Naive B cell (primary cell): ENCODE measurements around the gene CBY1. TPM values are rescaled to one million over a fixed set of nuclear protein-coding genes. Genes with fewer than 3 reads are reported as not detected.

ENCODE experiments used
- ATAC-seq, 2 donors: fragments of 150-1000 bp; cut with Tn5 transposase; 2 replicates each; pipeline ENCODE4 v1.10.0; 2021; ENCODE audit warnings: low read depth in 2 of 2, mild to moderate bottlenecking in 2 of 2, moderate library complexity in 2 of 2
- DNase-seq: peaks from one replicate; pipeline ENCODE4 v3.0.0; 2022
- H3K27ac Mint-ChIP-seq, 6 donors: one replicate each; pipeline ENCODE4 v1.8.0; 2020 to 2022; ENCODE audit warnings: mild to moderate bottlenecking in 6 of 6, mixed read lengths in 6 of 6, moderate library complexity in 5 of 6, inconsistent platforms in 2 of 6
- H3K27me3 Mint-ChIP-seq, 3 donors: one replicate each; pipeline ENCODE4 v1.8.0; 2021 to 2022; ENCODE audit warnings: mixed read lengths in 3 of 3, mild to moderate bottlenecking in 1 of 3
- H3K36me3 Mint-ChIP-seq, 2 donors: one replicate each; pipeline ENCODE4 v1.8.0; 2020 to 2022; ENCODE audit warnings: mixed read lengths in 2 of 2, inconsistent platforms in 1 of 2, mild to moderate bottlenecking in 1 of 2
- H3K4me1 Mint-ChIP-seq, 3 donors: one replicate each; pipeline ENCODE4 v1.8.0; 2020 to 2022; ENCODE audit warnings: mixed read lengths in 3 of 3, inconsistent platforms in 1 of 3, mild to moderate bottlenecking in 1 of 3, moderate library complexity in 1 of 3
- H3K4me3 Mint-ChIP-seq, 8 donors: one replicate each; pipeline ENCODE4 v1.8.0; 2020 to 2022; ENCODE audit warnings: mild to moderate bottlenecking in 8 of 8, mixed read lengths in 8 of 8, moderate library complexity in 8 of 8, inconsistent platforms in 2 of 8
- H3K9me3 Mint-ChIP-seq, 7 donors: one replicate each; pipeline ENCODE4 v1.8.0; 2020 to 2022; ENCODE audit warnings: mixed read lengths in 7 of 7, mild to moderate bottlenecking in 5 of 7, inconsistent platforms in 2 of 7, moderate library complexity in 1 of 7
- polyA plus RNA-seq, 6 donors: library from polyadenylated mRNA; unstranded; fragments of 300-500 nt; fragmentation: Illumina TruSeq; gene quantifications; one replicate each; pipeline ENCODE4 v1.2.3, GENCODE V29; 2021; ENCODE audit warnings: low read depth in 6 of 6

CBY1 gene
- polyA plus RNA-seq, 6 donors from 2014 or later = 2.5 to 7.7 (median 4.4) TPM

DNA sequence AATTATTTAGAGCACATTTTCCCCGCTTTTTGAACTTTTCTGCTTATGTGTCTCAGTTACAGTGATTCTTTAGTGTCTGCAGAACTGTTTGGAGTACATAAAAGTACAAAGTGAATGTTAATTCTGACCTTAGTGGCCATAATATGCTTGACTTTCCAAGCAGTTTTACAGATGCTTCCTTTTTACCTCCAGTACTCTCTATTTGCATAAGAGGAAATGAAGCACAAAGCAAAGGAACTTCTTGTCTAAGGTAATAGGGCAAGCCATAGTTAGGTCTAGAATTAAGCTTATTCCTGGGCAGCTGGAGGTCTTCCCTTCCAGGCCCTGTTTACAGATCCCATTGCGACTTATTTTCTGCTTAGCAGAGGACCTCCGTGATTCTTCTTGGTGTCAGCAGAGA lies 52.9 kb downstream of the CBY1 start:
- peaks cover 8 to 18% of the 10 kb centered on the region in 2 donors for H3K36me3 Mint-ChIP-seq
- ATAC-seq = peak; percentile 6 to 14
- no peaks in the 10 kb centered on the region for H3K9me3 Mint-ChIP-seq
- H3K4me1 Mint-ChIP-seq = peaks cover 76 to 82% (median 80%) of the 10 kb centered on the region in 3 donors
- peak overlapping the region in 5 of 6 donors; percentile 91 to 95 (median 94) for H3K27ac Mint-ChIP-seq
- no peaks in the 10 kb centered on the region for H3K27me3 Mint-ChIP-seq
- peak; percentile 59 for DNase-seq
- peak overlapping the region; percentile 62 to 95 (median 76) for H3K4me3 Mint-ChIP-seq

DNA sequence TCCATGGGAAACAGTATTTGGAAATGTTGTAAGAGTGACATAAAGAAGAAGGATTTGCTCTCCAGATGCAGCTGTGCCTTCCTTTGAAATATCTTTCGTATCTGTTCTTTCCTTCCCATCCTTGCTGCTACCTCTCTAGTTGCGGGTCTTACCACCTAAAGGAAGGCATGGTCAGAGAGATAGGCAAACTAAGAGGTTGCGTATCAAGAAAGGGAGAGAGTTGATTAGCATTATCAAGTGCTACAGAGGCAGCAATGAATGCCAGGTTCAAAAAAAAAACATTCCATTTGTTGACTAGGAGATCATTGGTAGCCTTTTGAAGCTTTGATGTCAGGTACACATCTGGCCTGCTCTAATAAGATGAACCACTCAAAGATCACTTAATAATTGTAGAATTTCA lies 53.9 kb downstream of the CBY1 start:
- peaks cover 80 to 86% (median 84%) of the 10 kb centered on the region in 3 donors for H3K4me1 Mint-ChIP-seq
- DNase-seq = no peak
- no peaks in the 10 kb centered on the region for H3K27me3 Mint-ChIP-seq
- H3K4me3 Mint-ChIP-seq = no peak overlapping the region
- peak overlapping the region in 5 of 6 donors; percentile 68 to 95 (median 88) for H3K27ac Mint-ChIP-seq
- no peak for ATAC-seq
- H3K36me3 Mint-ChIP-seq = peaks cover 8 to 18% of the 10 kb centered on the region in 2 donors
- H3K9me3 Mint-ChIP-seq = no peaks in the 10 kb centered on the region

DNA sequence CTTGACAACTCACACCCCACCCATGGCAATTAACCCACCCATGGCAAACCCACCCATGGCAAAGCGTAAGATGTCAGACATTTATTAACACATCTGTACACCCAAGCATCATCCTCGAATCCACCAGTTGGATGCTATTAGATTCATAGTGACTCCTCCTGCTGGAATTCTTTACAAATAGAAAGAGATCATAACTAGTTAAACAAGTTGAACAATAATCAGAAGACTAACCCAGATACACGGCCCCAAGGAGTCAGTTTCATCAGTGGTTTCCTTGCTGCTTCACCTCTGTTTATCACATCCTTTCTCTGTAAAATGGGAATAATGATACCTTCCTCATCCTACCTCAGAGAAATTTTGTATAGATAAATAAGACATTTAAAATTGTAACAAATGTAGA lies 54.4 kb downstream of the CBY1 start:
- H3K4me3 Mint-ChIP-seq = peak overlapping the region in 1 of 8 donors; percentile 2

DNA sequence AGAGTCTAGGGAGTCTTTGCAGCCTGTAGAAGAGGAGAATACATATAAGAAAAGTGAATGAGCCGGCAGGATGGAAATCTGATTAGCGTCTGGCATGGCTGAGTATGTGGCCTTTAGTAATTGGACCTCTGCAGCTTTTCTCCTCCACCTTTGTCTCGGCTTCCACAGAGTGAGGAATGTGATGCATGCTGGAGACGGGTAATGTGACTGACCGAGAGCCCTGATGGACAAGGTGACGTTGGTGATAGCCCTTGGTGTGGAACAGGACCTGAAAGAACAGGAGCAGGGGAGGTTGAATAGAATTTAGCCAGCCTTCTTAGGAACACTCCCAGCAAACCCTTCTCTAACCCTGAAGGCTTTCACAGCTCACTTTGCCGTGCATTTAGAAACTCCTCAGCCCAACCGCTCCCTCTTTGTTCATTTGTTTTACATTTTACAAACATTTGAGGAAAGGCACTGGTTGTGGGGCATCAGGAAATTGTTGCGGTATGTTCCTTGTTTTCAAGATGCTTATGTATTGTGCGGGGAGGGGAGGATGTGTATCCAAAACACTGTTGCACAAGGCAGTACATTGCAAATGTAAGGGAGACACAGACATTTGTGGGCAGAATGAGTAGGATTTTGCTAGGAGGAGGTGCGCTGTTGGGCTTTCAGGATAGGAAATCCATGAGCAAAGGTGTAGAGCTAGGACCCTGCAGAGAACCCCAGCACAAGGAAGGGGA lies 56.2 kb downstream of the CBY1 start:
- no peak for DNase-seq
- peak overlapping the region in 3 of 6 donors; percentile 12 to 77 (median 70) for H3K27ac Mint-ChIP-seq
- H3K4me1 Mint-ChIP-seq = peaks cover 76 to 80% (median 76%) of the 10 kb centered on the region in 3 donors
- H3K4me3 Mint-ChIP-seq = peak overlapping the region in 3 of 8 donors; percentile 7 to 23 (median 21)
- H3K27me3 Mint-ChIP-seq = no peaks in the 10 kb centered on the region
- H3K9me3 Mint-ChIP-seq = no peaks in the 10 kb centered on the region
- ATAC-seq = no peak
- H3K36me3 Mint-ChIP-seq = peaks cover 8 to 31% of the 10 kb centered on the region in 2 donors

More for the DNA sequence above, 54.4 kb downstream of the CBY1 start:
- Mint-ChIP-seq H3K4me1 (peaks cover 81 to 89% (median 86%) of the 10 kb centered on the region in 3 donors), H3K9me3 (no peaks in the 10 kb centered on the region), H3K27me3 (no peaks in the 10 kb centered on the region), H3K27ac (peak overlapping the region; percentile 47 to 95 (median 82)), H3K36me3 (peaks cover 8 to 18% of the 10 kb centered on the region in 2 donors)
- DNase-seq (no peak), ATAC-seq (no peak)

DNA sequence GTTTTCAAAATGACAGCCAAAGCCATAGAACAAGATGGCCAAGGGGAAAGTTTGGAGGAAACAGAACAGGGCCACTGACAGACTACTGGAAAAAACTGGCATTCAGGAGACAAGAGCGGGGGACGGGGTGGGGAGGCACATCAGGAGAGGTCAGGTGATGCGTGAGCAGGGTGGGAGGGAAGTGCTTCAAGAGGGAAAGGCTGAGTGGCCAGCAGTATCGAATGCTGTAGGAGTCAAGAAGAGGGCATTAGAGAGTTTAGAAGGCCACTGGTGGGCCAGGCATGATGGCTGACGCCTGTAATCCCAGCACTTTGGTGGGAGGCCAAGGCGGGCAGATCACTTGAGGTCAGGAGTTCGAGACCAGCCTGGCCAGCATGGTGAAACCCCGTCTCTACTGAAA lies 57.5 kb downstream of the CBY1 start:
- Mint-ChIP-seq H3K27me3 (no peaks in the 10 kb centered on the region), H3K36me3 (peaks cover 8 to 31% of the 10 kb centered on the region in 2 donors), H3K4me3 (peak overlapping the region in 1 of 8 donors; percentile 45), H3K27ac (peak overlapping the region in 4 of 6 donors; percentile 29 to 70 (median 44)), H3K4me1 (peaks cover 63 to 67% (median 63%) of the 10 kb centered on the region in 3 donors), H3K9me3 (no peaks in the 10 kb centered on the region)
- DNase-seq (no peak), ATAC-seq (no peak)

DNA sequence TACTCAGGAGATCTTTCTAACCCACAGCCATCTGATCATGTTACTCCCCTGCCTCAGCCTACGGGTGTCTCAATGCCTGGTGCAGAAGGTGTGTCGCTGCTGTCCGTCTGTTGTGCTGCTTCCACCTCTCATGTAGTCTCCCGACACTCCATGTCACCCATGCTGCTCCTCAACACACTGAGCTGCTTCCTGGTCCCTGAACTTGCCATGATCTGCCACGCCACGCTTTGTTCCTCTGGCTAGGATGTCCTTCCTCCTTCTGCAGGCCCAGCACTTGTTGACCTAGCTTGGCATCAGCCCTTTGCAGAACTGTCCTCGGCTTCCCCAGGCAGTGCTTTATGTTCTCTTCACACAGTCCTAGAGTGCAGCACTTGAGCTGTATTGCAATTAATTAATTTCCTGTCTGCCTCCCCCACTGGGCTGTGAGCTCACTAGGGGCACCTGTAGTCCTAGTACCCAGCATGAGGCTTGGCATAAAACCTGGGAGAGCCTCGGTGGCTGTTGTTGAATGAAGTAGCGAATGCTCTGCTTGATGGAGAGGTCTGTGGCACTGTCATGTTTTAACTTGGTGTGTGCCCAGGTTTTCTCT lies 58.8 kb downstream of the CBY1 start:
- no peak for DNase-seq
- no peaks in the 10 kb centered on the region for H3K27me3 Mint-ChIP-seq
- ATAC-seq = no peak
- H3K27ac Mint-ChIP-seq = peak overlapping the region in 3 of 6 donors; percentile 24 to 58 (median 25)
- peak overlapping the region in 3 of 8 donors; percentile 17 to 50 (median 19) for H3K4me3 Mint-ChIP-seq
- H3K4me1 Mint-ChIP-seq = peaks cover 49 to 55% (median 50%) of the 10 kb centered on the region in 3 donors
- peaks cover 8 to 31% of the 10 kb centered on the region in 2 donors for H3K36me3 Mint-ChIP-seq
- H3K9me3 Mint-ChIP-seq = no peaks in the 10 kb centered on the region

DNA sequence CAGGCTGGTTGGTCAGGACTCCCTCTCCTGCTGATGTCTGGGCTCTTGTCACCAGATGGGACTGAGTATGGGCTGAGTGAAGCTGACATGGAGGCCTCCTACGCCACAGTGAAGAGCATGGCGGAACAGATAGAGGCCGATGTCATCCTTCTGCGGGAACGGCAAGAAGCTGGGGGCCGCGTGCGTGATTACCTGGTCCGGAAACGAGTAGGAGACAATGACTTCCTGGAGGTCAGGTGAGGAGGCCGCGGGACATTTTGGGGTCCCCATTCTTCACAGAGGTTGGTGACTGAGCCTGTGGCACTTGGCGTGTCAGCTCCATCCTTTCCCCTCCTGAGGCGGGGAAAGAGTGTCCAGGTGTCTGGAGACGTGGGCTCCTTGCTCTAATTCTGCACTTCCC lies 59.4 kb downstream of the CBY1 start:
- Mint-ChIP-seq H3K27me3 (no peaks in the 10 kb centered on the region), H3K9me3 (no peaks in the 10 kb centered on the region), H3K36me3 (peaks cover 5 to 27% of the 10 kb centered on the region in 2 donors), H3K4me1 (peaks cover 44 to 51% (median 44%) of the 10 kb centered on the region in 3 donors), H3K4me3 (no peak overlapping the region), H3K27ac (peak overlapping the region in 2 of 6 donors; percentile 24 to 57)
- no peak for DNase-seq
- no peak for ATAC-seq

DNA sequence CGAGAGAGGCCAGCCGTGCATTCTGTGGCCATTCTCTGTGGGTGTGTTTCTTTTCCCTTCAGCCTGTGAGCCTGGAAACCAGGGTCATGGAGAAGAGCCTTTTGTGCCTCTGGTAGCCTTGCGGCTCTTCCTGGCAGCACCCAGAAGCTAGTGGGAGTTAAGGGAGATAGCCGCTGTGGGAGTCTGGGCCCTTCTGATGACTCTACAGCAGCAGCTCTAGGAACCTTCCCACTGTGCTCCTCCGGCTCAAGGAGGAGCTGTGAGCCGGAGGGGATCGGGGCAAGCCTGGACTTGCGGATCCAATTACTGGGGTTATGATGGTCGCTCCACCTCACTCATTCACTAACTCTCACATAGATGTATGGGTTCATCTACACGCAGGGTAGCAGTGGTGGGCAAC lies 59.8 kb downstream of the CBY1 start:
- peak overlapping the region in 3 of 6 donors; percentile 47 to 81 (median 78) for H3K27ac Mint-ChIP-seq
- DNase-seq = no peak
- peaks cover 39 to 47% (median 40%) of the 10 kb centered on the region in 3 donors for H3K4me1 Mint-ChIP-seq
- peaks cover 1 to 24% of the 10 kb centered on the region in 2 donors for H3K36me3 Mint-ChIP-seq
- ATAC-seq = no peak
- H3K9me3 Mint-ChIP-seq = no peaks in the 10 kb centered on the region
- no peaks in the 10 kb centered on the region for H3K27me3 Mint-ChIP-seq
- H3K4me3 Mint-ChIP-seq = no peak overlapping the region

DNA sequence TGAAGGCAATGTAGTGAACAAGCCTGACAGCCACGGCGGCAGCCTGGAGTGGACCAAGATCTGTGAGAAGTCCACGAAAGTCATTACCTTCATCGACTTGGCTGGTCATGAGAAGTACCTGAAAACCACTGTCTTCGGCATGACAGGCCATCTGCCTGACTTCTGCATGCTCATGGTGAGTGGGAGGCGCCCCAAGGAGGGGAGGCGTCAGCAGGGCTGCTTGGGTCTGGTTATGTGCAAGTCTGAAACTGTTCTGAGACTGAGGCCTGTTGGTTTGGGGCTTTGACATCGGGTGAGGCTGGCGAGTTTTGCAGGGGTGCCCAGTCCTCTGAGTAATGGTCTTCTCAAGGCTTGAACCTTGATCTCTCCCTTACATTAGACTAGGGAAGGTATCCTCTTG lies 60.4 kb downstream of the CBY1 start:
- peak overlapping the region in 5 of 6 donors; percentile 1 to 81 (median 47) for H3K27ac Mint-ChIP-seq
- no peaks in the 10 kb centered on the region for H3K9me3 Mint-ChIP-seq
- peaks cover 0 to 29% of the 10 kb centered on the region in 2 donors for H3K36me3 Mint-ChIP-seq
- H3K4me3 Mint-ChIP-seq = no peak overlapping the region
- peaks cover 38 to 49% (median 39%) of the 10 kb centered on the region in 3 donors for H3K4me1 Mint-ChIP-seq
- H3K27me3 Mint-ChIP-seq = no peaks in the 10 kb centered on the region
- DNase-seq (no peak), ATAC-seq (no peak)

DNA sequence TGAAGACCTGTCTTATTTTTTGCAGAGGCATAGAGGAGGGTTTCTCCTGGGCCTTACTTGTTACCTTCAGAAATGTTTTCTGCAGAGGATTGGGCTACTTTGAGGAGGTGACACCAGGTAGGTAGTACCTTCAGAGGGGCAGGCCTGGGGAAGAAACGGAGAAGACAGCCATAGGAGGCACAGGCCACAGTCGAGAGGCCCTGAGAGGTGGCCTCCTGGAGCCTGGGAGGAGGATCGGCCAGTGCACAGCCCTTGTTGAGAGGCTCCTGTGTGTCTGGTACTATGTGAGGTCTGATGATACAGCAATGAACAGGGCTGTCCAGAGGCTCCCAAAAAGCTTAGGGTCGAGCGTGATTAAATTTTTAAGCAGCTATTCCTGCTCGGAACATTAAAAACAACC lies 60.8 kb downstream of the CBY1 start:
- Mint-ChIP-seq H3K4me1 (peaks cover 34 to 45% (median 35%) of the 10 kb centered on the region in 3 donors), H3K27me3 (no peaks in the 10 kb centered on the region), H3K36me3 (peaks cover 4 to 30% of the 10 kb centered on the region in 2 donors), H3K9me3 (no peaks in the 10 kb centered on the region), H3K27ac (peak overlapping the region in 4 of 6 donors; percentile 1 to 81 (median 46)), H3K4me3 (no peak overlapping the region)
- ATAC-seq (no peak), DNase-seq (no peak)

DNA sequence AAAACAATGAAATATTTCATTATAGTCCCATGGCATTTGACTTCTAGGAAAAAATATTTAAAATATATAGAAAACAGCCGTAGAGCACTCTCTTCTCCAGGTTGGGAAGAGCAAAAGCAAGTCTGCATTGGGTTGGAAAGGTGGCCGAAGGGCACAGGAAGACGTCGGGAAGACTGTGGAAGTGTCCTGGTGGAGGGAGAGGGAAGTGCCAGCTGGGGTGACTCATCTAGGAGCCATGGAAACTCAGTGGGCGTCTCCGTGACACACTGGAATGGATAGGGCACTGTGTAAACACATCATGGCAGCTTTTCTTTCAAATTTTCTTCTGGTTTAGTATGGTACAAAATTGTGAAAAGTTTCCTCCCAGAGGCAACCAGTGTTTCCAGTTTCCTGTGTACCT lies 62.0 kb downstream of the CBY1 start:
- ATAC-seq (no peak), DNase-seq (no peak)
- peaks cover 4 to 23% of the 10 kb centered on the region in 2 donors for H3K36me3 Mint-ChIP-seq
- H3K4me1 Mint-ChIP-seq = peaks cover 22 to 34% (median 23%) of the 10 kb centered on the region in 3 donors
- no peaks in the 10 kb centered on the region for H3K9me3 Mint-ChIP-seq
- no peaks in the 10 kb centered on the region for H3K27me3 Mint-ChIP-seq
- H3K4me3 Mint-ChIP-seq = peak overlapping the region in 1 of 8 donors; percentile 12
- peak overlapping the region in 3 of 6 donors; percentile 8 to 83 (median 64) for H3K27ac Mint-ChIP-seq

DNA sequence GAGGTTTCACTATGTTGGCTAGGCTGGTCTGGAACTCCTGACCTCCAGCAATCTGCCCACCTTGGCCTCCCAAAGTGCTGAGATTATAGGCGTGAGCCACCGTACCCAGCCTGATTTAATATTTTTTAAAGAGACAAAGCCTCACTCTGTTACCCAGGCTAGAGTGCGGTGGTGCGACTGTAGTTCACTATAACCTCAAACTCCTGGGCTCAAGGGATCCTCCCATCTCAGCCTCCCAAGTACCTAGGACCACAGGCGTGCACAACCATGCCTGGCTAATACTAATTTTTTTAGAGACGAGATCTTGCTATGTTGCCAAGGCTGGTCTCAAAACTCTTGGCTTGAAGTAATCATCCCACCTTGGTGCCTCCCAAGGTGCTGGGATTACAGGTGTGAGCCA lies 62.8 kb downstream of the CBY1 start:
- H3K4me1 Mint-ChIP-seq = peaks cover 15 to 28% (median 18%) of the 10 kb centered on the region in 3 donors
- no peak for ATAC-seq
- no peak overlapping the region for H3K4me3 Mint-ChIP-seq
- no peaks in the 10 kb centered on the region for H3K27me3 Mint-ChIP-seq
- no peak overlapping the region for H3K27ac Mint-ChIP-seq
- H3K9me3 Mint-ChIP-seq = no peaks in the 10 kb centered on the region
- no peak for DNase-seq
- H3K36me3 Mint-ChIP-seq = peaks cover 4 to 23% of the 10 kb centered on the region in 2 donors

DNA sequence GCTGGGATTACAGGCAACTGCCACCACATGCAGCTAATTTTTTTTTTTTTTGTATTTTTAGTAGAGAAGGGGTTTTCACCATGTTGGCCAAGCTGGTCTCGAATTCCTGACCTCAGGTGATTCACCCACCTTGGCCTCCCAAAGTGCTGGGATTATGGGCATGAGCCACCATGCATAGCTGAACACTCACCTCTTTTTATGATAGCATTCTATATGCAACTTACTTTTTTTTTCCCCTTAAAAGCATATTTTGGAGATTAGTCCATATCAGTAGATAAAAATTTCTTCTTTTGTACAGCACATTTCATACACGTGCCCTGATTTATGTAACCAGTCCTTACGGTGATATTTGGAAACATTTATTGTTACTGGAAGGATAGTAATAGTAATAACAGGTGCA lies 63.9 kb downstream of the CBY1 start:
- Mint-ChIP-seq H3K4me3 (no peak overlapping the region), H3K27ac (no peak overlapping the region), H3K27me3 (no peaks in the 10 kb centered on the region), H3K4me1 (peaks cover 14 to 24% (median 14%) of the 10 kb centered on the region in 3 donors), H3K9me3 (no peaks in the 10 kb centered on the region), H3K36me3 (peaks cover 11 to 34% of the 10 kb centered on the region in 2 donors)
- no peak for ATAC-seq
- no peak for DNase-seq
